H1 (cell line): Measurements from ENCODE around the gene MKRN2OS. TPM values are rescaled to one million over a fixed set of nuclear protein-coding genes. Genes with fewer than 3 reads are reported as not detected.

Source experiments
- BRCA1 ChIP-seq: IDR thresholded peaks from 2 replicates; pipeline ENCODE4 v1.6.1; 2012; ENCODE audit warnings: low read depth, low read length, improper control_type of control experiment
- CBX8 ChIP-seq: fragments of 300-800, 300-1000 bp; sonication (generic); IDR thresholded peaks from 2 replicates; pipeline ENCODE4 v1.7.1; 2016; ENCODE audit warnings: low read depth, low read length, borderline replicate concordance
- CEBPB ChIP-seq: IDR thresholded peaks from 2 replicates; pipeline ENCODE4 v1.6.1; 2012; ENCODE audit warnings: low read depth, low read length
- CHD1 ChIP-seq: IDR thresholded peaks from 2 replicates; pipeline ENCODE4 v1.6.1; 2012; ENCODE audit warnings: low read depth, low read length, improper control_type of control experiment
- CREB1 ChIP-seq: IDR thresholded peaks from 2 replicates; pipeline ENCODE4 v1.6.1; 2012; ENCODE audit warnings: inconsistent platforms
- CTBP2 ChIP-seq: IDR thresholded peaks from 2 replicates; pipeline ENCODE4 v1.7.0; 2011; ENCODE audit warnings: borderline replicate concordance, mild to moderate bottlenecking, moderate library complexity, mixed read lengths, low read length; ENCODE audit not compliant: insufficient read depth, insufficient read length
- E2F6 ChIP-seq: IDR thresholded peaks from 2 replicates; pipeline ENCODE4 v1.6.1; 2012; ENCODE audit warnings: inconsistent platforms
- EP300 ChIP-seq, 2 experiments: IDR thresholded peaks; 1 replicate in 1 of 2; 2 replicates in 1 of 2; pipeline ENCODE4 v1.6.1; 2011 to 2012; ENCODE audit warnings: low read depth in 2 of 2, low read length in 2 of 2, mild to moderate bottlenecking in 2 of 2, borderline replicate concordance in 1 of 2, inconsistent platforms in 1 of 2, moderate library complexity in 1 of 2
- GABPA ChIP-seq: IDR thresholded peaks from 2 replicates; pipeline ENCODE4 v1.6.1; 2011; ENCODE audit warnings: mild to moderate bottlenecking, low read length, moderate library complexity, borderline replicate concordance; ENCODE audit not compliant: insufficient read depth
- HDAC2 ChIP-seq, 2 experiments: fragments of 300-600 bp in 1 of 2; sonication (generic) in 1 of 2; IDR thresholded peaks; 2 replicates each; pipeline ENCODE4 v1.6.1; 2011 to 2012; ENCODE audit warnings: low read depth in 2 of 2, low read length in 2 of 2, mild to moderate bottlenecking in 2 of 2, moderate library complexity in 2 of 2, borderline replicate concordance in 1 of 2, inconsistent platforms in 1 of 2
- HDAC6 ChIP-seq: IDR thresholded peaks from one replicate; pipeline ENCODE4 v1.7.1; 2012; ENCODE audit warnings: low read depth, mild to moderate bottlenecking, inconsistent platforms, low read length, moderate library complexity
- KDM1A ChIP-seq: fragments of 200-600, 300-600 bp; sonication (generic); IDR thresholded peaks from 2 replicates; pipeline ENCODE4 v1.7.1; 2016; ENCODE audit warnings: mild to moderate bottlenecking, low read length, borderline replicate concordance
- KDM4A ChIP-seq: IDR thresholded peaks from one replicate; pipeline ENCODE4 v1.7.1; 2012; ENCODE audit warnings: low read depth, mild to moderate bottlenecking, moderate library complexity, low read length, inconsistent platforms; ENCODE audit not compliant: severe bottlenecking
- NRF1 ChIP-seq: IDR thresholded peaks from 2 replicates; pipeline ENCODE4 v1.6.1; 2011; ENCODE audit warnings: mild to moderate bottlenecking, low read depth, low read length, improper control_type of control experiment
- POLR2A ChIP-seq, 2 experiments: IDR thresholded peaks; 1 replicate in 1 of 2; 2 replicates in 1 of 2; pipeline ENCODE4 v1.6.1; 2011; ENCODE audit warnings: low read depth in 2 of 2, low read length in 2 of 2, mild to moderate bottlenecking in 2 of 2; ENCODE audit errors: control extremely low read depth in 1 of 2
- RXRA ChIP-seq: IDR thresholded peaks from 2 replicates; pipeline ENCODE4 v1.6.1; 2011; ENCODE audit warnings: low read depth, mild to moderate bottlenecking, low read length, moderate library complexity; ENCODE audit not compliant: insufficient read depth
- SIN3A ChIP-seq, 2 experiments: IDR thresholded peaks in 1 of 2; conservative IDR thresholded peaks in 1 of 2; 2 replicates each; pipeline ENCODE4 v1.6.1; 2011 to 2012; ENCODE audit warnings: low read length in 2 of 2, improper control_type of control experiment in 1 of 2, low read depth in 1 of 2, mild to moderate bottlenecking in 1 of 2
- SIRT6 ChIP-seq: IDR thresholded peaks from one replicate; pipeline ENCODE4 v1.7.1; 2012; ENCODE audit warnings: low read length, inconsistent platforms
- SP1 ChIP-seq: IDR thresholded peaks from 2 replicates; pipeline ENCODE4 v1.6.1; 2011; ENCODE audit warnings: low read depth, low read length
- SP2 ChIP-seq: IDR thresholded peaks from 2 replicates; pipeline ENCODE4 v1.6.1; 2012; ENCODE audit warnings: mild to moderate bottlenecking, low read length, inconsistent platforms
- SP4 ChIP-seq: IDR thresholded peaks from 2 replicates; pipeline ENCODE4 v1.6.1; 2012; ENCODE audit warnings: low read length, inconsistent platforms
- SUZ12 ChIP-seq: fragments of 200-600 bp; sonication (generic); IDR thresholded peaks from 2 replicates; pipeline ENCODE4 v1.6.1; 2012; ENCODE audit warnings: mild to moderate bottlenecking, inconsistent platforms, low read length, moderate library complexity, mixed read lengths
- TEAD4 ChIP-seq: IDR thresholded peaks from 2 replicates; pipeline ENCODE4 v1.6.1; 2012; ENCODE audit warnings: low read depth, low read length, inconsistent platforms, mixed read lengths
- YY1 ChIP-seq: IDR thresholded peaks from 2 replicates; pipeline ENCODE4 v1.6.1; 2011; ENCODE audit warnings: low read depth, mild to moderate bottlenecking, low read length
- polyA plus RNA-seq, 7 experiments: library from polyadenylated mRNA; depleted of rRNA in 3 of 7; stranded (reverse) in 5 of 7; unstranded in 2 of 7; fragments of >200 nt in 5 of 7; fragments of 200-250 nt in 2 of 7; gene quantifications; 1 replicate in 5 of 7; 2 replicates in 1 of 7; 4 replicates in 1 of 7; pipeline versions ENCODE4 v1.2.1 to v1.2.3, GENCODE V29; 2011 to 2013; ENCODE audit warnings: missing spikeins in 2 of 7, mixed read lengths in 2 of 7
- total RNA-seq: library from RNA; stranded (reverse); fragmentation: NEBNext Ultra II Directional; extraction: Animal tissue kit (Norgen Biotek cat#: 25700); gene quantifications from 2 replicates; pipeline ENCODE4 v1.2.1, GENCODE V29; 2021

MKRN2OS gene
- total and polyA plus RNA-seq, 2 of the 8 experiments (the other 6 are each of a cell fraction or from before 2014, with no cell fraction given) = 0.15 to 0.41 TPM

- TF ChIP-seq YY1 (peak; percentile 79; the same call in 1 of the 2 replicates), KDM1A (no peak), RXRA (no peak), SIRT6 (no peak), SUZ12 (no peak), GABPA (peak; percentile 92), CEBPB (no peak), EP300 (IDR thresholded peaks at IDR 0.05; ENCODE audit: borderline replicate concordance in 1 of 2, low read depth in 2 of 2, low read length in 2 of 2) (peak; percentile 22 to 89; a peak in 2 of 3 replicates), CREB1 (peak; percentile 73), CBX8 (no peak), E2F6 (no peak; the same call in none of the 2 replicates), POLR2A (IDR thresholded peaks at IDR 0.05; ENCODE audit: control extremely low read depth in 1 of 2, low read depth in 2 of 2, low read length in 2 of 2) (peak; percentile 93 to 98), KDM4A (peak; percentile 39), BRCA1 (no peak), NRF1 (peak; percentile 36; the same call in 1 of the 2 replicates), SP1 (peak; percentile 68), CHD1 (no peak; the same call in 1 of the 2 replicates), SP4 (peak; percentile 59; the same call in 1 of the 2 replicates), TEAD4 (peak; percentile 62; the same call in 1 of the 2 replicates), HDAC2 (IDR thresholded peaks at IDR 0.05; ENCODE audit: borderline replicate concordance in 1 of 2, low read depth in 2 of 2, low read length in 2 of 2) (peak in 1 of 2 experiments; percentile 93; a peak in 1 of 4 replicates), SP2 (no peak), HDAC6 (no peak), SIN3A (conservative IDR thresholded peaks at IDR 0.05 in 1 of 2, IDR thresholded peaks at IDR 0.05 in 1 of 2; ENCODE audit: low read depth in 1 of 2, low read length in 2 of 2) (peak; percentile 53 to 84; a peak in 2 of 4 replicates), CTBP2 (no peak)
Observed at GRCh38 chr3:12556690-12557472, 11.6 kb upstream of the MKRN2OS start, which contains the start of gene MKRN2 (continued).
